ENCODE data around the gene THTPA.
"Not testable (repeated sequence)": the region's sequence is repeated elsewhere in the genome, so short reads cannot be mapped to it uniquely, and the experiment has no call there.

THTPA gene

DNA sequence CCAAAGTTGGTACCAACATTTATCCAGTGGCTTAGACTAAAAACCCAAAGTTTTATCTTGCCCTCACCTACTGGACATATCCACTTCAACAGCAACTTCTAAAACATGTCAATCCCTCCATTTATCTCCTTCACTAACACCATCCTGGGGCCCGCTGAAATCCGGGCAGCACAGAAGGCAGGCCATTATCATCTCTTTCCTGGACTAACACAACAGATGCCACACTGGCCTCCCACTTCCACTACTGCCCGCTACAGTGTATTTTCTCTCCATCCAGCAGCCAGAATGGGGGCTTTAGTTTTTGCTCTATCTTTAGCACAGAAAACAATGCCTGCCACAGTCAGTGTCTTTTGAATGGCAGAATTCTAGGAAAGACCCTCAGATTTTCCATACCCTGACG, 20.1 kb upstream of the THTPA start:
- DNase-seq: no peak

DNA sequence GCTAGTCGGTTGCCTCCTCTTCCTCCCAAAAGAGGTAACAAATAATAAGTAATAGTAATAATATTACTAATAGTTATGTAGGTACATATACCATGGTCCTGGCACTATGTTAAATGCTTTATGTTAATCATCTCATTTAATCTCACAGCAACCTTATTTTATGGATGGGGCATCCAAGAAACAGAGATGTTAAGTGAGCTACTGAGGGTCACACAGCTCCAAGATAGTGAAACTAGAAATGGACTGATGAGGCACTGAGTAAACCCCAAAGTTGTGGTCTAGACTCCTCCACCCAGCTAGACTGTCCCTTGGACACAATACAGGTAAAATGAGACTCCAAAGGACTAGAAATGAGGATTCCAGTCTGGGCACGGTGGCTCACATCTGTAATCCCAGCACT, 19.6 kb upstream of the THTPA start:
- no peak for DNase-seq

DNA sequence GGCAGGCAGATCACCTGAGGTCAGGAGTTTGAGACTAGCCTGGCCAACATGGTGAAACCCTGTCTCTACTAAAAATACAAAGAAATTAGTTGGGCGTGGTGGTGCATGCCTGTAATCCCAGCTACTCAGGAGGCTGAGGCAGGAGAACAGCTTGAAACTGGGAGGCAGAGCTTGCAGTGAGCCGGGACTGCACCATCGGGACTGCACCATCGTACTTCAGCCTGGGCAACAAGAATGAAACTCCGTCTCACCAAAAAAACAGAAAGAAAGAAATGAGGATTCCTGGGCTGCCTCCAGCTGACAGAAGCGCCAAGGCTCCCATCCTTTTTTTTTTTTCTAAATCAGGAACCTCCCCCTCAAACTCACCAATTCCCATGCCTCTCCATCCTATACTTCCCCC, 19.2 kb upstream of the THTPA start:
- DNase-seq: not testable (repeated sequence)

DNA sequence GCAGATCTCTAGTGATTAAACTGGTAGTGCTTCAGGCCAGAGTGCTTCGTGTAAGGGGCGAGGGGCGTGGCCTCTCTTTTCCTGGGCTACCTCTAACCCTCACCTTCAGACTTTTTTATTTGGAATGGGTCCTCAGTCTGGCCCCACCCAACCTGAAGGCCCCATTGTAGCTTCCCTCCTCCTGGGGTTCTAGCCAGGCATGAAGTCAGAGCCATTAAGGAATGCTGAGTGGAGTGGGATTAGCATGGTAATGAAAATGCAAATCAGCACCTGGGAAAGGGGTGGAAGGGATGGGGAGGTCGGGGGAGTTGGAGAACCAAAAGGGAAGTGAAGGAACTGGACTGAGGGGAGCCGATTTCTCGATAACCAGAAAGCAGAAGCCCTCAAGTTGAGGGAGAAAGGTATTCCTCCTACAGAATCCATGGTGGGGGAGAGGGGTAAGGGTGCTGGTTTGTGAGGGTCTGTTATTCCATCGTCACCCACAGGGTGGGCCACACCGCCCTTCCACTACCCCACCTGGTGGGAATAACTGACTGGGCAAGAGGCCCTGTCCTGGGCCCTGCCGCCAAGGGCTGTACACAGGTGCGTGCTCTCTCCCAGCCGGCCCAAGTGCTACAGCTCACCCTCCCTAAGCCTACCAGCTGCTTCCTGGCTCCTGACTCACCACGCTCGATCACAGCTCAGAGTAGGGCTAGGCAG, 18.6 kb upstream of the THTPA start:
- peak; percentile 62 for DNase-seq

DNA sequence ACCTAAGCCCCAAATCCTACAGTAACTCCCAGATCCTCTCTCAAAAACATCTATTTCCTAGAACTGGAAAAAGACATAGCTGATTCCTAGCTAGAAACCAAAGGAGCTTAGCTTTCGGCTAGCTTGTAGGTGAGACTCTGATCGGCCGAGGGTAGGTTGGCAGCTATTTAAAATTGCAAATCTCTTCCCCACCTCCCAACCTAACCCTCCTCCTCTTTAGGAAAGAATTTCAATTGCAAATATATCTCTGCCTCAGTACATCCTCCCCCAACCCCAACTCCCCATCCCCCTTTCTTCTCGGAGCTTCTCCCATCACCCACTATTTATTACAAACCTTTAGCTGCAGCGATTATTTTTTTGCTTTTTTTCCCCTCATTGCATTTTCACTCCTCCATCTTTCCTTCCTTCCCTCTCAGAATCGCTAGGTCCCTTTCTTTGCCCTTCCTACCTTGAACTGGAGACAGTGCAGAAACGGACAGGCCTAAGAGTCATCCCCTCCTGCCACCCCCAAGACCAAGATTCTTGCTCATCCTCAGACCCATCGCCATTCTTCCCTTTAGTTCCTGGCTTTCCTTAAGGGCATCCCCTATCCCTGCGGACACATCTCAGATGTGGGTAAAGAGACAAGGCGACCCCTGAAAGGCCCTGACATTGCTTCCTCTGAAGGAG, 17.9 kb upstream of the THTPA start:
- DNase-seq: no peak

DNA sequence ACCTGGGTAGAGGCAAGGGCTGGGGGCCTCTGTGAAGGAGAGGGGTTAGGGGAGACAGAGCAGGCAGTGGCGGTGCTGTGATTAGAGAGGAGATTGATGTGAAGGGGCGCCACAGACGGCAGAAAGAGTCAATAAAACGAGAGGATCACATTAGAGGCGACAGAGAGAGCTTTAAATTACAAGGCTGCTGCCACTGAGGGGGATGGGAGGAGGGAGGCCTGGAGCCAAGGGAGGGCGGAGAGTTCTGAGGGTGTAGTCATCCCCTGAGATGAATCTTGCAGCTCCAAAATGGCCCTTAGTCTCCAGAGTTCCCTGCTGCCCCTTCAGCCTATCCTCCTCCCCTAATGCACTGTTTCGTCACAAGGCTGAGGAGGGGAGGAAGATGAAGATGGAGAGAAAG, 17.3 kb upstream of the THTPA start:
- peak; percentile 36 for DNase-seq

DNA sequence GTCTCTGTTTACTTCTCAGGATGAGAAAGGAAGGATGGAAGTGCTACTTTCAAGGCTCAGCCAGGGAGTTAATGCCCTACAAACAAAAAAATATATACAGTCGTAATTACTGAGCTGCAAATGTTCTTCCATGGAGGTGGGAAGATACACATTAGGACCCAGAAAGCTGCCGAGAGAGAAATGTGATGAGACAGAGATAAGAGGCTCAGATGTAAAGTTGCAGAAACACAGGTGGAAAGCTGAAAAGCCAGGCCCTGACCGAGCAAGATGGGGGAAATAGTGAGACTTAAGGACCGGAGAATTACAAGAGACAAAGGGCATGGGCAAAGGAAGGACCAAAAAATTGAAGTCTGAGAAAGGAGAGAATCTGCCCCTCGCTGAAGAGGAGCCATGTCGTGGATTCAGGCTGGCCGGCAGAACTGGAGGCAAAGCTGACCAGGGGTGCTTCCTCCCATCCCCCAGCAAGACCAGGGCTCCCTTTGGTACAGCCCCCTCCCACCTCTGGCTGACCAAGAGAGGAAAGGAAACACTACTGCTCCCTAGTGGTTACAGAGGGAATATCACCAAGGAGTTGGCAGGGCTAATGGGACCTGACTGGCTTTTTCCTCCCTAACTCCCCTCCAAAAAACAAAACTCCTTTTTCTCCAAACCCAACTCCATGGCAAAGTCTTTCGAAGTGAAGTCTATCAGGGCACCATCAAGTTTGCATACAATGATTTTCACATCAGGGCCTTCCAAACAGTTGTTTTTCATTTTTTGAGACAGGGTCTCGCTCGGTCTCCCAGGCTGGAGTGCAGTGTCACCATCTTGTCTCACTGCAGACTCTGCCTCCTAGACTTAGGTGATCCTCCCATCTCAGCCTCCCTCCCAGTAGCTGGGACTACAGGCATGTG, 16.6 kb upstream of the THTPA start:
- DNase-seq: peak; percentile 58

DNA sequence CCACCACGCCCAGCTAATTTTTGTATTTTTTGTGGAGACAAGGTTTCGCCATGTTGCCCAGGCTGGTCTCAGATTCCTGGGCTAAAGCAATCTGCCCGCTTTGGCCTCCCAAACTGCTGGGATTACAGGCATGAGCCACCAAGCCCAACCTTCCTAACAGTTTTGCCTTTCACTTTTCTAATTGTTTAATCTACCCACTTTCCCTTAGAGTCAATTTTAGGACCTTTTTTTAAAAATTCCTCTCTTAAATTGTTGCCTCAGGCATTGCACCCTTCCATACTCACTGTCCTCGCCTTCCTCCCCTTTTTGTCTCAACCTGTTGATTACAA, 16.0 kb upstream of the THTPA start:
- no peak for DNase-seq

DNA sequence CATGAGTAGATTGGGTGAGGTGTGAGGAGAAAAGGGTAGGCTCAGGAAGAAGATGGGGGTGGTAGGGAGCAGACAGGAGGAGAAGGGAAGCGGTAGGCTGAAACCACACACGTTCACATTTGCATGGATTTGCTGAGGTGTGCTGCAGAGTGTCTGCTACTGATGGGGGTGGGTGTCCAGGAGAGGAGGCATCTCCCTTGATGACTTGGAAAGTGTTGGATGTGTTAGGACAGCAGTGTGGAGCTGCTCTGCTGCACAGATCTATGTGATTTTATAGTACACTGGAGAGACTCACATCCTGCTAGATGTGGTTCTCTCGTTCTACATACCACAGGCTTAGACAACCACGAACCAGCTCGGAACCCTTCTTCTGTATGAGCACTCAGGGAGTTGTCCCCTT, 13.8 kb upstream of the THTPA start:
- DNase-seq: no peak

DNA sequence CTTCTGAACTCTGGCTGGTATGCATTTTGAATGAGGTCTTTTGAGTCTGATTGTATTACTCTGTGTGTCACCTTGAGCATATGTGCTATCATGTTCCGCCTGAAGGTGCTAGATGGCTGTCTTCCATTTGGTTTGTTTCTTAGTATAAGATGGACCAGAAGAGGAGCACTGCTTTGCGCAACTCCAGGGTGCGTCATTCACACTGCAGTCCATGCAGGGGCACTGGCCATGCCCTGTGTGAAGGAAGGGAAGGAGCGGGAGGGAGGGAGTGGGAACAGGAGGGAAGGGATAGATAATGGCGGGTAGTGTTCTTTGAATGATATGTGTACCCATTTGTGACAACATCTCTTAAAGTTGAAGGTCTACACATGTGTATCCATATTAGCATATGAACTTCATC, 12.7 kb upstream of the THTPA start:
- DNase-seq: no peak

DNA sequence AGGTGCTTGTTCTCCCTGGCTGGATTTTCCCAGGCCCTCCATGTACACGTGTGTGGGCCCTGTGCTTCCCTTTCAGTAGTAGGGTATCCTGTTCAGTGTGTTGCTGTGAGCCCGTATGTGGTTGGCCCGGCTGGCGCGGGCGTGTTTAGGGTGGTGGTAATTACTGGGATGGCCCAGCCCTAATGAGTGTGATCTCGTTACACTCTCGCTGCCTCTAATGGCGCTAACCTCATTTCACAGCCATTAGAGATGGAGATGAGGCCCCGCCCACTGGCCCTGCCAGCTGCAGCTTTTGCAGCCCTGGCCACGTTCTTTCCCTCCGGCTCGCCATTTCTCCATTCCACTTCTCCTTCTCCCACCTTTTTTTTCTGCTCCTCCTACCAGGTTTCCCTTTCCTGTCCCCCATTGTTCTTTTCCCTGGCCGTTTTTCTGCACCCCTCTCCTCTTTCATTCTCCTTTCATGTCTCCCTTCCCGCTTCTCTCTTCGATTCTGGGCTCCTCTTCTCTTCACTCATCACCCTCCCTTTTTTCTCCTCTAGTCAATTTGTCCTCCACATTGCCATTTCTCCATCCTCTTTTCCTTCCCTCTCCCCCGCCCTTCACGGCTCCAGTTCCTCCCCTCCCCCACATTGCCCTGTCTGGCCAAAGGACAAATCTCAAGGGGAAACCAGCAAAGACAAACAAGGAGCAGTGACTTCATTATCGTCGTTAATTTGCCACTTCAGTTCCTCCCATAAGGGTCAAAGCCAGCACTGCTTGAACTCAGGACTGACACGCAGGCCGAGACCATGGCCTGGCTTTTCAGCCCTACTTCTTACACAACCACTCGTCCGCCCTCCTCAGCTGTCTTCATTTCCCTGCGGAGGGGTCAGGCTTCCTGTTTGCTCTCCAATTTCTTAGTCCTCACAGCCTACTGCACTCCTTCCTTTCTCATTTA, 11.3 kb upstream of the THTPA start:
- peak; percentile 80 for DNase-seq

DNA sequence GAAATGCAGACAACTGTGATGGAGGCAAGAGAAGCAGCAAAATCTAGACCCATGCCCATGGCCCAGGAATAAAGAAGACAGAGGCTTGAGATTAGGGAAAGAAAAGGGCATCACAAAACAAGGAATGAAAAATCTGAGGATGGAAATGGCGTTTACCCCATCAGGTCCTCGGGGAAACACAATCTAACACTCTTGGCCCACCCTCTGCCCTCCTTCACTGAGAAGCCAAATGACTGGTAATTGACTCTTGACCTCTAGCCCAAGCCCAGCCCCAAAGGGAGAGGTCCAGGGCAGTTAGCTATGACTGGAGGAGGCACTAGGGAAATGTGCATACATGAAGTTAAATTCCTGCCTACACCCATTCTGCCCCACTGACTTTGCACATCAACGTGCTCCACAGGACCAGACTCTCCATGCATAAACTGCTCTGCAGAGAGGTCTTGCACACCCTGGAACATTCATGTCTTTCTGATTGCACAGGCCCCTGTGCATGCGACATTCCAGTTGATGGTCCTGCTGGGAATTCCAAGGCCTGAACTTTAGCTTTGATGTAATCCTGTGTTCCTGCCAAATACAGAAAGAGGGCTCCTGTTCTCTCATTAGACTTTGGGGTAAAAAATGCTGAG, 10.2 kb upstream of the THTPA start:
- no peak for DNase-seq

DNA sequence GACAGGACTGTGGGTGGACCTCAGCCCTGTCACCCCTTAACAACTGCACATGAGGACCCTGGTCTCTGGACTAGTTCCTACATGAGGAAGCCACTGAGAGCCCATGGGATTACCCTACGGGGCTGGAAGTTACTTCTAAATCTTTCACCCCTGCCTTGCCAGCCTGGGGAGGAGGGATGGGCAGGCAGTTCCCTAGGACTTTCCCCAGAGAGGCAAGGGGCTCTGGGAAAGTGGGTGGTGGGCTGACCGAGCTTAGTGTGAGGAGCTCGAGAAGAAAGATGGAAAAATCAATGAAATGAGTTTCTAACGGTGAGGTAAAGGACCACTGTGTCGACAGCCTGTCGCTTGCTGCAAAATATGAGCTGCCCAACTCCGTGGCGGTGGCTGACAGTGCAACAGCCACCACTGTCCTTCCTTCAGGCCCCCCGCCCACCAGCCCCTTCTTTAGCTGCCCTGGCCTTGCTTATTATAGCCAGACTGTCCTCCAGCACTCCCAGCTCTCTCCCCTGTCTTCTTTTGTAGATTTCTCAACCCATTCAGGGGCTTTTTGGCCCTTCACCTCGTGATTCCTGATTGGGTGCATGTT, 9.5 kb upstream of the THTPA start:
- no peak for DNase-seq

DNA sequence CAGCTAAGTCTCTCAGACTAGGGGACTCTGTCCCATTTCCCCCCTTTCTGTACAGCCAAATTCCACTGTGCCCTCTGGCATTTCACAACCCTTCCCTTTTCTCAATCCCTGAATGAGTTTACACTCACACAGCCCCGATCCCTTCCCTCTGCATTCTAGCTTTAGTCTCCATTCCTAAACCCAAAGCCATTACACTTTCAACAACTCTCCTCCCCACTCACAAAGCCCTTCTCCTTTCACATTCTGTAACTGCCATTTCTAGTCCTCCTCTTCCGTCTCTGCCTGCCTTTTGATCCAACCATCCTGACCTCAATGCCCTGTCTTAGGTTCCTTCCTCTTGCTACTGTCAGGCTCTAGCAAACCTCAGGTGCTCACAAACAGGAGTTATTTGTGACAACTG, 8.1 kb upstream of the THTPA start:
- no peak for DNase-seq

DNA sequence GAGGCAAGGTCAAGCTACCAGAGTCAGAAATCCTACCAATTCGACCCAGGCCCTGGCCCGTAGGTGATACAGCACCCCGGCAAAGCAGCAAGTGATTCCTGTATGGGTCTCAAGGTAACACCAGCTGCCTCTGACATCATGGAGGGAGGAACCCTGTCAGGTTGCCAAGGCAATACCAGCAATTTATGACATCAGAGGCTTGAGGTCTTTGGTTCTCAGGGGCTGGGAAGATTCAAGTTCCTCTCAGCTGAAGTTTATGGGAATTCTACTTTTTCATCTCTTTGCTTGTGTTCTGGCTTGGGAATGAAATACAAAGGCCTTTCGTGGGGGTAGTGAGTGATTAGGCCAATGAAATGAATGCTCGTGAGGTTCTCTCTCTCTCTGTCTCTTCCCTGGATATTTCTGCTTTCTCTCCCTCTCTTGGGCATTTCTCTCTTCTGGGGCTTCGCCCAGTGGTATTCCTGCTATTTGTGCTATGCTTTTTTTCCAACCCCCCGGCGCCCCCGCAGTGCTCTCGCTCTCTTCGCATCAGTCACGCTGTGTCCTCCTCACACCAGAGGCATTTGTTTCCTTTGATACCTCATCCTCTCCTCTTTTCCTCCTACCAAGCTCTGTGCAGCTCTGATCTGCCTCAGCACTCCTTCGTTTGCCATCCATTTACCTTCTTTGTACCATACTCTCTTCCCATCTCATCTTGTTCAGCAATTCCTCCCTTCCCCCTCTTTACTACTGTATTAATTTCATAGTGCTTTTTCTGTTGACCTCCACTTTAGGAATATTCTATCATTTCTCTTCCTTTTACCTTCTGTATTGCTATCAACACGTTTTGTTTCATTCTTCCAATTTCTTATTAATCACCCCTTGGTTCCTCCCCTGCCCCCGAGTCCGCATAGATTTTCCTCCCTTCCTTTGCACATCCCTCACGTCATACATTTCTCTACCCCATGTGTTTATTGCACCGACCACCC, 7.4 kb upstream of the THTPA start:
- DNase-seq: peak; percentile 32

DNA sequence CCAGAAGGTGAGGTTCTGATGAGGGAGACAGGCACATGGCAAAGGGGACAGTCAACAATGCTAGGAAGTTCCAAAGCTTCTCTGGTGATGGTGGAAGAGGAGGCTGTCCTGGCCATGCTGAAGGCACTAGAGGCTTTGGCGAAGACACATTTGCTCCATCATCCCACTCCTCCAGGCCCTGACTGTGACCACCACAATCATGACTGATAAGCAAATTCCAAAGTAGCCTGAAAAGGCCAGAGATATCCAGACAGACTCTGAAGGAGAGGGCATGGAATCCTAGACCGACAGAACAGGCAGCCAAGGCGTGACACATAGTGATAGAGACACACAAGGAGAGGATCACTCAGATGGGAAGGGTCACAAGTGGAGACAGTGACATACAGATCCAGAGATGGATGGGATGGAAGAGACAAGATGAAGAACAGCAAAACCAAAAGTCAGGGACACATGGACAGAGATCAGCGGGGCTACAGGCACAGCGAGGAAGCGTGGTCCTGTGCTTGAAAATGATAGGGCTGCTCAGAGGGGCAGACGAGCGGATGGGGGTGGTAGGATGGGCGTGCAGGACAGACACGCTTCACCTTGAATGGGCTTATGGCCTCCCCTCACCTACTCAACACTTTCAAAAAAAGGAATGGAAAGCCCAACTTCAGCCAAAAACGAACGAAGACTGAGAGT, 5.8 kb upstream of the THTPA start:
- DNase-seq: no peak

DNA sequence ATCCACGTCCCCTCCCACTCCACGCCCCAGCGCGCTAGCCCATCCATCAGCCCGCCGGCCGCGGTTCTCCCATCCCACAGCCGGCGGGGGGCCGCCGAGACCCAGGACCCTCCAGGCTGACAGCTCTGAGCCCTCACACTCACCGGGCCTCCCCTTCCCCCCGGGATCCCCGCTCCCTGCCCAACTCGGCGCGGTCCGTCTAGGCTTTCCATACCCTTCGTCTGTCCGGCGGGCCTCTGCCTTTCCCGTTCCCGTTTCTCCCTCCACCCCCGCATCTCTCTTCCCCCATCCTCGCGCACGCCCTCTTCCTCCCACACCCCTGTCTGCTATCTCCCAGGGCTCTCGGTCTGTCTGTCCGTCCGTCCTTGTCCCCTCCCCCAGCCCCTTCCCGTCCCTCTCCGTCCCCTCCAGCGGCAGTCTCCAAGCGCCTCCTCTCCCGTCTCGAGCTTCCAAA, 5.2 kb upstream of the THTPA start:
- DNase-seq: no peak

DNA sequence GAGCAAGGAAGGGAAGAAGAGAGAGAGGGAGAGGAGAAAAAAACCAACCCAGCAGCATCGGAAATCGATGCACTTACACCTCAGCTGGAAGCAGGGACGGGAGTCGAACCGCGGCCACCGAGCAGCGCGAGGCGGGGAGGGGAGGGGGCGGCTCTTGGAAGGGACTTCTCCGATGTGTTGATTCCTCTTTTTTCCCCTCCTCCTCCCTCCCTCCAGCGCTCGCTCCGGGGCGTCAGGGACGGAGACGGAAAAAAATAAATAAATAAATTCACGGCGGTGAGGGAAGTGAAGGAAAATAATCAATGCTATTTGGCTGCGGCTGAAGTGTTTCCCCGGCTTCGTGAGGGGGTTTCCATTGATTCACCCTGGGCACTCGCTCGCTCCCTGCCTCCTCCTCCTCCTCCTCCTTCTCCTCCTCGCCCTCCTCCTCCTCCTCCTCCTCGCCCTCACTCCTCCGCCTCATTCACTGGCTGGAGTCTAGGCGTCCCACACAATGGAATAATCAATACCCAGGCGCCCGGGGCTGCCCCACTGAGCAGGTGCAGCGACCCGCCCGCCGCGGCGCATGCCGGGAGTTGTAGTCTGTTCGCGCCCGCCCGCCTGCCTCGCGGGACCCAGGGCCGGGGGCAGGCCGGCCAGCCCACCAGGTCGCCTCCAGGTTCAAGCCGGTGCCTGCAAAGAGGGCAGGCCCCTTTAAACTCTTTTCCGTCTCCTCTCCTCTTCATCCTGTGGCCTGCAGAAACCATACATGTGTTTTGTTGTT, 4.6 kb upstream of the THTPA start, which contains the start of gene ZFHX2:
Gene ZFHX2 (minus strand): TSS at position 500 of the 763 bp plus-strand sequence. CDS start 16,440 bp downstream, outside the sequence.
- peak; percentile 81 for DNase-seq

DNA sequence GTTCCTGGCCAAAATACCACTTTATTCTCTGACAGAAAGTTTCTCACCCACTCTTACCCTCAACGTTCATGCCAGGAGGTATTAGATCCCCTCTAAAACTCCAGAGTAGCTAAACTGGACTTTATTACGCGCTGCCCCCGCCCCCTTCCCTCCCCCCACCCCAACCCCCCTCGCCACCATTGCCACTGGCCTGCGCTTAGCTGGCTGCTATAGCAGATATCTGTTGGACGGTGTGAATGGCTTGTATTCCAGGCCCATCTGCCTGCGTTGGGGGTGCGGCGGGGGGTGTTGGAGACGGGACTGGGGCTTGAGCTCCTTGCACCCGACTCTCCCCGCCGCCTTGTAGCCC, 564 bp upstream of the THTPA start:
- no peak for DNase-seq

All from SHP77 treated with DMSO at 0.1 percent for 48 hours (cell line).